Measurements from ENCODE around the gene TRMT1L. TPM values are rescaled to one million over a fixed set of nuclear protein-coding genes. Genes with fewer than 3 reads are reported as not detected.

TRMT1L gene
- total RNA-seq, 2 experiments from 2014 or later = 15.0 to 25.7 TPM

DNA sequence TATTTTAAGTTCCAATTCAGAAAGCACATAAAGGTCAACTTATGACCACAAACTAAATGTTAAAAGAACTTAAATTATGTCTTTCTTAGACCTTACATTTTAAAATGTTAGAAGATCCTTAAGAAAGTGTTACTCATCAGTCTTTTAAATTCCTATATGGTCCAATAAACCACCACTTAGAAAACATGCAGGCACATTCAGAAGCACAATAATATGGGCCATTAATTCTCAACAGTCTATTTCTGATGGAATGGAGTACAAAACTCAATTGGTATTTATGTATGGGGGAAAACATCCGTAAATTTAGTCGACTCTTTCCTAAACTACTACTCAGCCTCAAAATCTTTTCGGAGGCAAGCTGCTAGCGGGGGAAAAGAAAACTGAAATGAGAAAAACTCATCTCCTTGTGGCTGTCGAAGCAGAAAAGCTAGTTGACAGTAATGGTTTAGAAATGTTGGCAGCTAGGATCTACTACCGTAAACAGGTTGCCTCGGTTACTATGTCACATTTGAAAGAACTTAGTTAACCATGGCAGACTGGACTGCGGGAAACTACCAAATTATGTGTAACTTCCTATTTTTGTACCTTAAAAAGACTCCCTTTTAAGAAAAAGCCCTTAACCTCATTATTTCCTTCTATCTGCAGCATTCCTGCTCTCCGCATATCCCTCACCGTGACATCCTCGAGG, 1.0 kb downstream of the TRMT1L start:
- Histone ChIP-seq H3K79me2 (ENCODE audit: insufficient read depth, low read depth, low read length) (peaks cover 12% of the 10 kb centered on the region), H2AFZ (ENCODE audit: low read length) (peak overlapping the region; percentile 80), H3K4me1 (ENCODE audit: insufficient read depth, low read length, poor library complexity, severe bottlenecking) (peaks cover 21% of the 10 kb centered on the region), H3K27ac (ENCODE audit: low read depth, low read length, poor library complexity, severe bottlenecking) (peak overlapping the region; percentile 64), H3K4me2 (ENCODE audit: low read length) (peak overlapping the region; percentile 87), H4K20me1 (ENCODE audit: insufficient read depth, low read length) (no peaks in the 10 kb centered on the region), H3K4me3 (ENCODE audit: low read depth, low read length, poor library complexity, severe bottlenecking) (peak overlapping the region; percentile 89), H3K9me3 (ENCODE audit: low read length) (no peaks in the 10 kb centered on the region), H3K9me2 (ENCODE audit: insufficient read depth, low read length) (no peaks in the 10 kb centered on the region), H3K36me3 (ENCODE audit: insufficient read depth, low read length) (peaks cover under 1% of the 10 kb centered on the region; the same call in 1 of the 2 replicates)
- CTCF ChIA-PET (ENCODE audit: unreplicated experiment) = no interaction called here
- BruUV-seq (replicated peaks) = no TSS peak
- POLR2A ChIA-PET = interaction anchor here (0.6 to 1.4 kb wide), 8 partner anchors 33 to 1297 kb away, joined by 3 to 5 read pairs (median 3); partner anchors contain the start of gene RNF2
- no peak for TF ChIP-seq EZH2phosphoT487 (IDR thresholded peaks at IDR 0.05; ENCODE audit: borderline replicate concordance, low read depth, low read length)
- TF ChIP-seq, protein P1, sequence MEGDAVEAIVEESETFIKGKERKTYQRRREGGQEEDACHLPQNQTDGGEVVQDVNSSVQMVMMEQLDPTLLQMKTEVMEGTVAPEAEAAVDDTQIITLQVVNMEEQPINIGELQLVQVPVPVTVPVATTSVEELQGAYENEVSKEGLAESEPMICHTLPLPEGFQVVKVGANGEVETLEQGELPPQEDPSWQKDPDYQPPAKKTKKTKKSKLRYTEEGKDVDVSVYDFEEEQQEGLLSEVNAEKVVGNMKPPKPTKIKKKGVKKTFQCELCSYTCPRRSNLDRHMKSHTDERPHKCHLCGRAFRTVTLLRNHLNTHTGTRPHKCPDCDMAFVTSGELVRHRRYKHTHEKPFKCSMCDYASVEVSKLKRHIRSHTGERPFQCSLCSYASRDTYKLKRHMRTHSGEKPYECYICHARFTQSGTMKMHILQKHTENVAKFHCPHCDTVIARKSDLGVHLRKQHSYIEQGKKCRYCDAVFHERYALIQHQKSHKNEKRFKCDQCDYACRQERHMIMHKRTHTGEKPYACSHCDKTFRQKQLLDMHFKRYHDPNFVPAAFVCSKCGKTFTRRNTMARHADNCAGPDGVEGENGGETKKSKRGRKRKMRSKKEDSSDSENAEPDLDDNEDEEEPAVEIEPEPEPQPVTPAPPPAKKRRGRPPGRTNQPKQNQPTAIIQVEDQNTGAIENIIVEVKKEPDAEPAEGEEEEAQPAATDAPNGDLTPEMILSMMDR (conservative IDR thresholded peaks at IDR 0.05; ENCODE audit: low read length) = no peak
- intact Hi-C loops (cut with micrococcal nuclease; ENCODE audit: unreplicated experiment) = loop anchor here (5.0 to 10.0 kb wide), 3 partner anchors 403 to 1222 kb away; partner anchors contain the start of genes EDEM3, ODR4, TPR and TSEN15
- peak; percentile 16 for DNase-seq (ENCODE audit: low spot score)

DNA sequence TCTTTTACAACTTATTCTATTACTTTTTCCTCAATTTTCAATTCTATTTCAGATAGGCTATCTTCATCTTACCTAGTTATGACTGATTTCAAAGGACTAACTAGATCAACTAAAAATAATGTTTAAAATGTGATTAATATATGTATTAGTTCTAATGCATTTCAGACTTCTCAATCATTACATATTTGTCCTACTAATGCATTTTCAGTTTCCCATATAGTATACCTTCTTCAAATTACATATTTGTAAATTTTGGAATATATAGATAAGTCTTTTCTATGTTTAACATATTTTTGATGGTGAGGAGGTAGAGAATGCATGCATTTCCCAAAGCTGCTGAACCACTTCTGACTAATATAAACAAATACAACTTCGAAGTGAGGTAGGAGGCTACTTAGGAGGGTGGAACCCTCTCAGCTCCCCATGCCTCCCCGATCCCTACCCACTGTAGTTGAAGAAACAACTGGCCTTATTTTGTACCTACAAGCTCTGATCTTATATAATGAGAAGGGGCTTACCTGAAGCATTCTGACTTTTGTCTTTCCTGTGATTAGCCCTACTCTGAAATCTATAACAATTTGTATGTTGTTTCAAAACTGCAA, 1.7 kb downstream of the TRMT1L start:
- H3K27ac ChIP-seq (ENCODE audit: low read depth, low read length, poor library complexity, severe bottlenecking) = no peak overlapping the region
- H3K9me3 ChIP-seq (ENCODE audit: low read length) = no peaks in the 10 kb centered on the region
- ChIA-PET CTCF (ENCODE audit: unreplicated experiment) (no interaction called here), POLR2A (interaction anchor here (0.6 to 1.4 kb wide), 4 partner anchors 33 to 1296 kb away, joined by 3 to 5 read pairs (median 4); no protein-coding TSS in a partner anchor)
- H3K36me3 ChIP-seq (ENCODE audit: insufficient read depth, low read length) = peaks cover 8% of the 10 kb centered on the region
- peaks cover 21% of the 10 kb centered on the region for H3K4me1 ChIP-seq (ENCODE audit: insufficient read depth, low read length, poor library complexity, severe bottlenecking)
- peak overlapping the region; percentile 89 for H3K4me3 ChIP-seq (ENCODE audit: low read depth, low read length, poor library complexity, severe bottlenecking)
- peaks cover 12% of the 10 kb centered on the region for H3K79me2 ChIP-seq (ENCODE audit: insufficient read depth, low read depth, low read length)
- H3K4me2 ChIP-seq (ENCODE audit: low read length) = peak overlapping the region; percentile 87
- no peaks in the 10 kb centered on the region for H3K9me2 ChIP-seq (ENCODE audit: insufficient read depth, low read length)
- H4K20me1 ChIP-seq (ENCODE audit: insufficient read depth, low read length) = no peaks in the 10 kb centered on the region
- no peak overlapping the region for H2AFZ ChIP-seq (ENCODE audit: low read length)
- BruUV-seq (replicated peaks) = no TSS peak
- no peak for DNase-seq (ENCODE audit: low spot score)
- TF ChIP-seq, protein P1 (conservative IDR thresholded peaks at IDR 0.05; ENCODE audit: low read length) = no peak
- TF ChIP-seq EZH2phosphoT487 (IDR thresholded peaks at IDR 0.05; ENCODE audit: borderline replicate concordance, low read depth, low read length) = no peak
- intact Hi-C loops (cut with micrococcal nuclease; ENCODE audit: unreplicated experiment) = loop anchor here (5.0 to 10.0 kb wide), 3 partner anchors 403 to 1222 kb away; partner anchors contain the start of genes EDEM3, ODR4, TPR and TSEN15

All from OCI-LY7 (cell line).